Subcutaneous abdominal adipose tissue (tissue), 5 donors: Measurements from ENCODE around the gene BCAS3.
A peak's percentile ranks its signal among the peaks of the same experiment; 100 is the strongest.

ENCODE experiments used
- H3K27ac ChIP-seq: one replicate; pipeline ENCODE4 v1.7.0; 2013; ENCODE audit warnings: low read depth, mild to moderate bottlenecking, inconsistent platforms, low read length, moderate library complexity
- H3K27me3 ChIP-seq, 5 donors: one replicate each; pipeline ENCODE4 v1.7.0; 2013; ENCODE audit warnings: low read length in 5 of 5, inconsistent platforms in 1 of 5; ENCODE audit not compliant: control insufficient read depth in 5 of 5, insufficient read depth in 4 of 5
- H3K36me3 ChIP-seq, 5 donors: one replicate each; pipeline ENCODE4 v1.7.0; 2013; ENCODE audit warnings: low read length in 5 of 5; ENCODE audit not compliant: control insufficient read depth in 5 of 5, insufficient read depth in 5 of 5
- H3K4me1 ChIP-seq, 5 donors: one replicate each; pipeline ENCODE4 v1.7.0; 2013; ENCODE audit warnings: low read length in 5 of 5, mild to moderate bottlenecking in 3 of 5, moderate library complexity in 1 of 5; ENCODE audit not compliant: control insufficient read depth in 5 of 5, insufficient read depth in 5 of 5
- H3K4me3 ChIP-seq, 5 donors: one replicate each; pipeline ENCODE4 v1.7.0; 2013; ENCODE audit warnings: low read length in 5 of 5, low read depth in 1 of 5
- H3K9ac ChIP-seq, 5 donors: one replicate each; pipeline ENCODE4 v1.7.0; 2013; ENCODE audit warnings: low read length in 5 of 5, mild to moderate bottlenecking in 4 of 5, moderate library complexity in 3 of 5
- H3K9me3 ChIP-seq, 5 donors: one replicate each; pipeline ENCODE4 v1.7.0; 2013; ENCODE audit warnings: low read length in 5 of 5; ENCODE audit not compliant: control insufficient read depth in 5 of 5
- donor health status: healthy.
- donor health status: healthy.
- donor health status: healthy.
- donor health status: healthy.
- donor health status: healthy.

BCAS3 gene

DNA sequence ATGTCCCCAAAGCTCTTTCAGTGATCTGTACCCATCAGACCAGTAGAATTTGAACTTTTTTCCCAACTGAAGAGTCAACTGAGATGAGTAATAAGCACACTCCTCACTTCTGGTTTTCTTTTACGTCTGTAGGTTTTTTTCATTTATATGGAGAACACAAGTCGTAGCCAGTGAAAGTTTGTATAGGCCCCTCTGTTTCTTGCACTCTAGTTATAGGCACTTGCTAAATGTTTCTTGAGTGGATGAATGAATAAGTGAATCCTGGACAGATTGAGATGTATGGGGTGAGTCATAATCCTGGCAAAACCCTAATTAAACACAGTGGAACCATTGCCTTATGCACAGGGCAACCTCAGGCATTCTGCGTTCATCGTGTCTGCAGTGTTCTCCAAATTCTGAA, 528.3 kb downstream of the BCAS3 start:
- Histone ChIP-seq H3K36me3 (no peaks in the 10 kb centered on the region), H3K9ac (no peak overlapping the region), H3K9me3 (no peaks in the 10 kb centered on the region), H3K4me1 (peaks cover 0 to 17% (median 16%) of the 10 kb centered on the region in 5 donors), H3K4me3 (no peak overlapping the region), H3K27ac (no peak overlapping the region), H3K27me3 (no peaks in the 10 kb centered on the region)

DNA sequence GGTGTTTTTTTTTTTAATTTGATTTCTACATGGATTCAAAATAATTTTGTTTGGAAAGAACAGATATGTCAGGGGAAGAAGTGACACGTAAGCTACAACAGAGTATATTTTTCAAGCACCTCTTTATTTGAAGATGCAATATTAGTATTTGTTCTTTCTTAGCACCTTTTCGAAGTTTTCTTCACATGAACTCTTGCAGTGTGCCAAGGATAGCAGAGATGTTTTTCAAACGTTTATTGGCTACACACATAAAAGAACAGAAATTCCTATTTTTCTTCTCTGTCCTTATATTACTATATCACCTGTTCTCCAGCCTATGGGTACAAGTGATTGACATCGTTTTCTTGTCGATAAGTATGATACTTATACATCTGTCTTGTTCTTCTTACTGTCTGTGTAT, 529.3 kb downstream of the BCAS3 start:
- Histone ChIP-seq H3K9me3 (no peaks in the 10 kb centered on the region), H3K27me3 (no peaks in the 10 kb centered on the region), H3K27ac (no peak overlapping the region)

DNA sequence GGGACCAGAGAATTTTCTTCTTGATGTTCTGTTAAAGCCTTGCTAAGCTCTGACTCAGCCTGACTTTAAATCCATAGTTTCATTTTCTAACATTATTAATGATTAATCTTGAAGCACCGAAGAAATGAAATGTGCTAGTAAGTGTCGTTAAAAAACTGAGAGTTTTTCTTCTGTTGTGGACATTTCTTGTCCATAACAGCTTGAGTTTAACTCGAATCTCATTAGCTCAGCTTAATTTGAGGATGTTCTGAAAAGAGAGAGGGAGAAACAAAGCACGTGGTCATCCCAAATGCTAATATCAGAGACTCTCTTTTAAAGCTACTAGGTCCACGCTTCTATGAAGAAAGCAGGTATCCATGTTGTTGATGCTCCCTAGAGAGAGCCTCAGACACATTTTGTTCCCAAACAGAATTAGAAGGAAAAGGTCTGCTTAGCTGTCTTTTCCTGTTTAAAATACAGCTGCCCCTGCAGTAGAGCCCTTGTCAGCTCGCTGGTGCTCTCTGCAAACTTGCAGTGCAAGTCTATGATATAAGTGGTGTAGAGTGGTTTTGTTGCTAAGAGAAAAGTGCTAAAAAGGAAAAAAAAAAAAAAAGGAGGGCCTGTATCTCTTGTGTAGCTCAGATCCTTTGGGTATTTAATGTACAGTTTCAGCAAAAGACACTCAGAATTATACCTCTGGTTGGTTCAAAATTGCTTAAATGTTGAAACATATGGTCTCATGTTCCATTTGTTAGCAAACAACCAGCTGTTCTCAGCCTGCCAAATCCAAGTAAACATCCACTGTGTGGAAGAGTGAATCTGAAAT, 530.9 kb downstream of the BCAS3 start:
- Histone ChIP-seq H3K4me3 (peak overlapping the region in 4 of 5 donors; percentile 36 to 51 (median 46)), H3K36me3 (no peaks in the 10 kb centered on the region), H3K27me3 (no peaks in the 10 kb centered on the region), H3K9me3 (no peaks in the 10 kb centered on the region), H3K9ac (peak overlapping the region in 3 of 5 donors; percentile 6 to 45 (median 35)), H3K27ac (no peak overlapping the region), H3K4me1 (peaks cover 0 to 17% (median 16%) of the 10 kb centered on the region in 5 donors)

More for the DNA sequence above, 529.3 kb downstream of the BCAS3 start:
- H3K4me3 ChIP-seq = no peak overlapping the region
- H3K4me1 ChIP-seq = peaks cover 0 to 17% (median 16%) of the 10 kb centered on the region in 5 donors
- no peak overlapping the region for H3K9ac ChIP-seq
- no peaks in the 10 kb centered on the region for H3K36me3 ChIP-seq

DNA sequence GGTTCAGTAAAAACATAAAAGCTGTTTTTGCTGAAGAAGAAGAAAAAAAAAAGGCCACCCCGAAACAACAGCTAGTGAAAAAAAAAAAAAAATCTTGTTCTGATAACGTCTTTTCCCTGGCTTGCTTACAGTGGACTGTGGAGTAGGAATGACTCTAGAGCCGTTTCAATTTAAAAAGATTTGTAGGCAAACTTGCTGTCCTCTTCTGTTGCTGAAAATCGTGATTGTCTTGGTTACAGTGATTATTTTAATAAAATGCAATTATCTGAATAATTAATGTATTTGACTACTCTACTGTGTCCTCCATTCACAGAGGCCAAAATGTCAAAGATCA, 531.4 kb downstream of the BCAS3 start:
- H3K9ac ChIP-seq = no peak overlapping the region
- H3K4me1 ChIP-seq = peaks cover 0 to 17% (median 16%) of the 10 kb centered on the region in 5 donors
- peak overlapping the region in 2 of 5 donors; percentile 44 to 49 for H3K4me3 ChIP-seq
- no peak overlapping the region for H3K27ac ChIP-seq
- no peaks in the 10 kb centered on the region for H3K27me3 ChIP-seq
- H3K36me3 ChIP-seq = no peaks in the 10 kb centered on the region
- H3K9me3 ChIP-seq = no peaks in the 10 kb centered on the region

DNA sequence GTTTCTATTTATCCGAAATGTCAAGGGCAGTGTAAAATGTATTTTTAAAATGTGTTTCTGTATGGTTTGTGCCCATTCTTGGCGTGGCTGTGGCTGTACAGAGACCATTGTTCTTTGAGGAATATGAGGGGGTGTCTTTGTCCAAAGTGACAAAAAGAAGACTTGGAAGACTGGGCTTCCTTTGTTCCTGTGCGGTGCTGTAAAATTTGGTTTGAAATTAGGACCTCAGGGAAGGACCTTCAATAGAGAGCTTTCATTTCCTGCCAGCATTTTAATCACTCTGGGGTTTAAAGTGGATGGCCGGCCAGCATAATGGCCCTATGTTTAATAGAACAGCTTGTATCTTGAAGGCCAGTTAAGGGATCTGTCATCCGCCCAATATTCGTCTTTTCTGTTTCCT, 531.9 kb downstream of the BCAS3 start:
- Histone ChIP-seq H3K4me3 (peak overlapping the region in 1 of 5 donors; percentile 32), H3K9ac (no peak overlapping the region), H3K36me3 (no peaks in the 10 kb centered on the region), H3K4me1 (peaks cover 0 to 17% (median 16%) of the 10 kb centered on the region in 5 donors), H3K9me3 (no peaks in the 10 kb centered on the region), H3K27ac (no peak overlapping the region), H3K27me3 (no peaks in the 10 kb centered on the region)

DNA sequence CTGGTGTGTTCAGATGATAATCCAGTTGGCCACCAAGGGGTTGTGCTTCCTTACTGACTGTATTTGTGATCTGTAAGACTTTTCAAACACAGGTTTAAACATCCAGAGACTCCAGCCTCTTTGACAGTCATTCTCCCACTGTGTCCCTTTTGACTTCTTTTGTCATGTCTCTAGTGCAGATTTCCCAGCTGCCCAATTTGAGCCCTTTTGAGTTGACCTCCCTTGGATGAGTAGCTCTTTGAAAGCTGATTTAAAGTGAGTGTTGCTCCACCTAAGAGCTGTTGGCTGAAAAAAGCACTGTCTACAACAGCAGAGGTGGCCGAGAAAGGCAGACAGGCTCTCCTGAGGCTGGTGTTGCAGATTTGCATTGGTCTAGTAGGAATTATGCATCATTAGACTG, 533.6 kb downstream of the BCAS3 start:
- no peaks in the 10 kb centered on the region for H3K36me3 ChIP-seq
- no peaks in the 10 kb centered on the region for H3K9me3 ChIP-seq
- peaks cover 0 to 17% (median 16%) of the 10 kb centered on the region in 5 donors for H3K4me1 ChIP-seq
- H3K27me3 ChIP-seq = no peaks in the 10 kb centered on the region
- no peak overlapping the region for H3K9ac ChIP-seq
- no peak overlapping the region for H3K4me3 ChIP-seq
- H3K27ac ChIP-seq = no peak overlapping the region

DNA sequence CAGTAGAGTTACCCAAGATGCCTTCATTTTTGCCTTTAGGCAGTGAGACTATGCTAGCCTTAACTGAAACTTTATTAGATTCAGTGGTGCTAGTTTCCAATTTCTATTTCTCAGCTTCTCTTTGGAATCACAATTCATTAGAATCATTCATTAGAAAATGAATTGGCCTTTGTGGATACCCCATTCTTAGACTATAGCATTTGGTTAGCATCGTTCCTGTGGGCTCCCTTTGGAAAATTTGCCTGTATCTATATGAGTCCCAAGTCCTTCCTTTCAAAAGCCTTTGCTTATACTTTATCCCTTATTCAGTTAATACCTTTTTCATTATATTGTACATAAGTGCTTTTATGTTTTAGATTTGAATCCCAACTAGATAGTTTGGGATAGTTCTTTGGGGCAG, 535.0 kb downstream of the BCAS3 start:
- H3K4me3 ChIP-seq = no peak overlapping the region
- H3K9me3 ChIP-seq = no peaks in the 10 kb centered on the region
- H3K4me1 ChIP-seq = peaks cover 0 to 17% (median 16%) of the 10 kb centered on the region in 5 donors
- H3K36me3 ChIP-seq = no peaks in the 10 kb centered on the region
- H3K9ac ChIP-seq = no peak overlapping the region
- no peaks in the 10 kb centered on the region for H3K27me3 ChIP-seq
- no peak overlapping the region for H3K27ac ChIP-seq

DNA sequence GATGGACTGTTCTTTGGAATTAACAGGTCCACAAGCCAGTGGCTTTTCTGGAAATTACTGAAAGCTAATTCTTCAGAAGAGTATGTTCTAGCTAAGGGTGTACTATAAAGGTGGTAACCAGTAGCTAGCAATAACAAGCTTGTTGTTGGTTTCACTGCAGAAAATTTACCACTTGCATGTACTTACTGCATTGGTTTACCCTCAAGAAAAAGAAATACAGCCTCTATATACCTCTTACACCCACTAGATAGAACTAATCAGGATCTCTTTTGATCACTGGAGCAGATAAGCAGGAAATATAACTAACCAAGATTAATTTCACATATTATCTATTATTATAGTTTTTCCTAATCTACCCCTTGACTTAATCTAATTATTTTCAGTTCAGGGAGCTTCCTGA, 537.1 kb downstream of the BCAS3 start:
- Histone ChIP-seq H3K27ac (no peak overlapping the region), H3K9me3 (no peaks in the 10 kb centered on the region), H3K27me3 (no peaks in the 10 kb centered on the region), H3K4me1 (peaks cover 0 to 8% (median 4%) of the 10 kb centered on the region in 5 donors), H3K9ac (no peak overlapping the region), H3K4me3 (no peak overlapping the region), H3K36me3 (no peaks in the 10 kb centered on the region)

DNA sequence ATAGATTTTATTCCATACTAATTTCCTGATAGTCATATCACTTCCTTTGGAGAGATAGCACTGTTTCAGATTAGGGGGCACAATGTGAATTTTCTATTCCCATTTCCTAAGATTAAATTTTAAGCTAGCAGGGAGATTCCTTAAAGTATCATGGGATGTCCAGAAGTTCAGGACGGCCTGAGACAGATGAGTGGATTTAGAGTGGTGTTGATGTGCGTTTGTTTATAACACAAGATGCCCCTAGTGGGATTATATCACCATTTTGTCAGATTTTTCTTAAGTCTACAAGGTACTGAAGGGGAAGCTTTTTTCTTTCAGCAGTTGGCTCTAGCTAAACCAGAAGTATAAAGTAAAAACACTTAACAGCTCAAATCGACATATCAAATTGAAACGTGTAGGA, 538.4 kb downstream of the BCAS3 start:
- no peak overlapping the region for H3K9ac ChIP-seq
- no peaks in the 10 kb centered on the region for H3K9me3 ChIP-seq
- no peak overlapping the region for H3K4me3 ChIP-seq
- peaks cover 0 to 5% (median 3%) of the 10 kb centered on the region in 5 donors for H3K4me1 ChIP-seq
- H3K36me3 ChIP-seq = no peaks in the 10 kb centered on the region
- no peak overlapping the region for H3K27ac ChIP-seq
- no peaks in the 10 kb centered on the region for H3K27me3 ChIP-seq

DNA sequence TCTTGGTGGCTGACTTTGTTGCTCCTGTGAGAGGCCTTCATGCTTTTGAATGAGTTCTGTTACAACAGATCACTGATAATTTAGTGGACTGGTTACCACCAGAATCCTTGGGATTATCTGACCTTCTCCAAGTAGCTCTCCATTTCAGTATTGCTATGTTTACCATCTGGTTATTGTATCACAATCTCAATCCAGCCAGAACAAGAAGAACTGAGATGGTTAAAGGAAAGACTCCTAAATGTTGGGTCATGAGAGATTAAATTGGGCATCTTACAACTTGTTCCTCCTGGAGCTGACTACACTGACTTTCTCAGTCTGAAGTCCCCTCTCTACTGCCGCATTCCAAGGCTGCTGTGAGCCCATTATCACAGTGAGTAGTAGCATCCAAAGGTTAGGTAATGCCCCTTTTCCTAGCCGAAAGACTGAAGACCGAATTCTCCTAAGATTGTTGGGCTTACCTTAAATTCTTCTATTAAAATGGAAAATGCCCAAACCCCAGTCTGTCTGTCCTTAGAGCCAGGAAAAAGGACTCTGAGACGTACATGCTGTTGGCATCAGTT, 540.3 kb downstream of the BCAS3 start:
- Histone ChIP-seq H3K9me3 (no peaks in the 10 kb centered on the region), H3K4me3 (no peak overlapping the region), H3K4me1 (peaks cover 0 to 5% (median 3%) of the 10 kb centered on the region in 5 donors), H3K27me3 (no peaks in the 10 kb centered on the region), H3K9ac (no peak overlapping the region), H3K27ac (no peak overlapping the region), H3K36me3 (no peaks in the 10 kb centered on the region)
